HPDE6-E6E7 (cell line): Measurements from ENCODE around the gene MGA.

Source experiments
- DNase-seq: peaks from one replicate; pipeline ENCODE4 v3.0.0; 2011; ENCODE audit warnings: missing footprints; ENCODE audit errors: extremely low spot score

The MGA gene

DNA sequence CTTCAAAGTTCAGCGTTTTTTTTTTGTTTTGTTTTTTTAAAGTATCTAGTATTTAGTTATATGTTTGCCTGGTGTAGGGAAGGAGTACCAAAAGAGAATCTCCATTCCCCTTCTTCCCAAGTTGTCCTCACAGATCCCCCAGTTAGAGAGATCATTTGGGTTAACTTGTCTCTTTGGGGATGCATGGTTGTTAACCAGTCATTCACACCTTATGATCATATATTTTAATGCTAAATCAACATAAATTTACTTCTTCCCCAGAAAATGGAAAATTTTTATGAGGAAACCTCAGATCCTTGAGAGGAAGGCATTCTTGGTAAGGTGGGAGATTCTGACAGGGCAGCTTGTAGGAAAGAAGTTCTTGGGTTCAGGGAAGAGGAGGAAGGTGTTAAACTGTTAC lies 1.5 kb upstream of the MGA start:
- DNase-seq: no peak

DNA sequence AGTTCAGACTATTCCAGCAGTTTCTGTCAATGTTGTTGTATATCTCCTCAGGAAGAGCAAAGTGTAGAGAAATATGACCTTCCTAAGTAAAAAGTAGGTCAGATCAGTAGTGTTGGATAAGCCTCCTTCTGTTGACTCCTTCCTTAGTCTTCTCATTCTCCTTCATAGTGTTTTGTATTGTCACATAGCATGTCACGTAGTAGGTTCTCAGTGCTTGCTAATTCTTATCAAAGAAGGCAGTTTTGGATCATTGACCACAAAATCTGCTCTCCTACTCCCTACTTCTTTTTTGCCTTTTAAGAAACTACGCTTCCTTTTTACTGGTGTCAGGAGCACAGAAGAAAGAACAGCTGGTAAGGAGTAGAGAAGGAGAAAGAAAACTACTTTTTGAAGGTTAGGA lies 1.0 kb upstream of the MGA start:
- DNase-seq: no peak

DNA sequence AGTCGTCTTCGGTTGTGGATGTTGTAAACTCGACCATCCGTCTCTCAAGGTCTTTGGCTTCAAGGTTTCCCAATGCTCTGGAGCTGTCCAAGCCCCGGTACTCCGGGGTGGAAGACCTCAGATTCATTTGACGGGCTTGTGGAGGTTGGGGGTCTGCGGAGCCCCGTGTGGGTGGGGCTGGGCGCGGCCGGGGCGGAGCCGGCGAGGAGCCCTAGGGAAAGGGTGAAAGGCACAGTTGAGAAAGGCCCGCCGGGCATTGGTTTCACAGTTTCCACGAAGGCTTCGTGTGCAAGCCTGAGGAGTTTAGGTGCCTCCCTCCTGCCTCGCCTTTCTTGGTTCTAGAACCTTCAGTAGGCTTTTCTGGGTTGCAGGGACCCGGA lies 360 bp upstream of the MGA start:
- DNase-seq: peak; percentile 6

DNA sequence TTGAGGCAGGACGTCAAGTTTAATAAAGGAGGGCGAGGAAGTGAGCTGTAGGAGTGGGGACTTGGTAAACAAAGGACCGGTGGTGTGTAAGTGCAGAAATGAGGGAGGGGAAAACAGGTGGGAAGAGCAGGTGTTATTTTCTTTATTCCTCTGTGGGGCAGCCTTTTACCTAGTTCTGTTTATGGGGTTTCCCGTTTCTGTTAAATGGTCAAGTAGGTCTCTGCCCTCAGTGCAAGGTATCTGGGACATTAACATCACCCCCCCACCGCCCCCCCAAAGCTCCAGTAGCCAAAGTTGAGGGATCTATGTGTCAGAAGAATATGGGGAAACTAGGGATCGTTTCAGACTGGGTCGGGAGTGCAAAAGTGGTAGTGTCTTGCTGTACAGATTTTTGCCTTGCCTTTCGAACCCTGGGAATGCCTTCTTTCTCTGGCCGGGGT lies 893 bp downstream of the MGA start:
- DNase-seq: no peak

DNA sequence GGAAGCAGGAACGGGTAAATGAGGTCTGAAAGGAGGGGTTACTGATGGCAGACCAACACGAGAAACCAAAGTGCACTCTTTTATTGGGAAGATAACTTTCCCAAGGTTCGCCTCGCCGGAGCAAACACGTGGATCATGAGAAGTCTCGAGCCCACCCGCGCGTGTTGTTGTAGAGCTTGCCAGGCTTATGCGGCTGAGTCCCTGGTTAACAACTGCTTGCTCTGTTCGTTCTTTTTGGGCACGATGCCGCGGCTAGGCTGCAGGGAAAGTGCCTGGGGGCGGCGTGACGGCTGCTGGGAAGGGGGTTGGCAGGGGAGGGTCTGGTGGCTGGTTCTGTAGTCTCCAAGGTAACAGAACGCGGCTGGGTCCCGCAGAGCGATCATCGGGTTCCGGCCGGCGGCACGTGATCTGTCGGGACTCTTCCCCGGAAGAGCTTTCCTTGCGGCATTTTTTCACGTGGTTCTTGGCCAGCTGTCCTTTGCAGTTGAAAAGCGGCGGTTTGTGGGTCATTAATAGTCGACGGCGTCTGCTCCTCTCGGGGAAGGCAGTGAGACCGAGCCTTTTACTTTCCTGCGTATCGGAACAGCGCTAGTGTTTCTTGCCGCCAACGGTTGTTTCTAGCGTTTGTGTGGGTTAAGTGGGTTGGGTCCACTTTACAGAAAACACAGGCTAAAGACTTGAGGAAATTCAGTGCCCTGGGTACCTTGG lies 1.5 kb downstream of the MGA start:
- peak; percentile 31 for DNase-seq

DNA sequence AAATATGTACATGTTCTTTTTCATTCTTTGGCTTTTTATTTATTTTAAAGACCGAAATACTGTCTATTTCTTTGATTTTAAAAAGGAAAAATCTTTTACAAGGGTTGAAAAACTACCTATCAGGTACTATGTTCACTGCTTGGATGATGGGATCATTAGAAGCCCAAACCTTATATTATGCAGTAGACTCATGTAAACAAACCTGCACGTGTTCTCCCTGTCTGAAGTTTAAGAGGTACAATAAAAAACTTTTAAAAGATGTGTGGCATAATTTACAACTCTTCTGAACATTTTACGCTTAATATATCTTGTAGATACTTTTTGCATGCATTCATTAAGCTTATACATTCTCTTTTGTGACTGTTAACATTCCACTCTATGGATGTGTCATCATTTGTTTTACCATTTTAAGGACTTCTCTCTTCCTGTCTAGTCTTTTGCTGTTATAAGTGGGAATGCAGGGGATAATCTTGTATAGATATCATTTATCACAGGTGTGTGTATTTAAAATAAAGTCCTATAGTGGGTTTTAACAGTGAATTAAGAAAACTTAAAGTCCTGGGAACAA lies 6.2 kb downstream of the MGA start:
- DNase-seq: no peak

DNA sequence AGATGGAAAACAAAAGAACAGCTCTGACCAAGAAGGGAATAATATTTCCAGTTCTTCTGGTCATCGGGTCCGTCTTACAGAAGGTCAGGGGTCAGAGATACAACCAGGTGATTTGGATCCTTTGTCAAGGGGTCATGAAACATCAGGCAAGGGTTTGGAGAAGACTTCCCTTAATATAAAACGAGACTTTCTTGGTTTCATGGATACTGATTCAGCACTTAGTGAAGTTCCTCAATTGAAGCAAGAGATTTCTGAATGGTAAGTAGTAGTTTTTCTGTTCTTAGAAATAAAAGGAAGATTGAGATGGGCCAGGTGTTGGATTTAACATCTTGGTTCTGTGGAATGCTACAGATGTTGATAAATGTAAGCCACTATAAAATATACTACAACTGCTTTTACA lies 9.5 kb downstream of the MGA start:
- DNase-seq: no peak

DNA sequence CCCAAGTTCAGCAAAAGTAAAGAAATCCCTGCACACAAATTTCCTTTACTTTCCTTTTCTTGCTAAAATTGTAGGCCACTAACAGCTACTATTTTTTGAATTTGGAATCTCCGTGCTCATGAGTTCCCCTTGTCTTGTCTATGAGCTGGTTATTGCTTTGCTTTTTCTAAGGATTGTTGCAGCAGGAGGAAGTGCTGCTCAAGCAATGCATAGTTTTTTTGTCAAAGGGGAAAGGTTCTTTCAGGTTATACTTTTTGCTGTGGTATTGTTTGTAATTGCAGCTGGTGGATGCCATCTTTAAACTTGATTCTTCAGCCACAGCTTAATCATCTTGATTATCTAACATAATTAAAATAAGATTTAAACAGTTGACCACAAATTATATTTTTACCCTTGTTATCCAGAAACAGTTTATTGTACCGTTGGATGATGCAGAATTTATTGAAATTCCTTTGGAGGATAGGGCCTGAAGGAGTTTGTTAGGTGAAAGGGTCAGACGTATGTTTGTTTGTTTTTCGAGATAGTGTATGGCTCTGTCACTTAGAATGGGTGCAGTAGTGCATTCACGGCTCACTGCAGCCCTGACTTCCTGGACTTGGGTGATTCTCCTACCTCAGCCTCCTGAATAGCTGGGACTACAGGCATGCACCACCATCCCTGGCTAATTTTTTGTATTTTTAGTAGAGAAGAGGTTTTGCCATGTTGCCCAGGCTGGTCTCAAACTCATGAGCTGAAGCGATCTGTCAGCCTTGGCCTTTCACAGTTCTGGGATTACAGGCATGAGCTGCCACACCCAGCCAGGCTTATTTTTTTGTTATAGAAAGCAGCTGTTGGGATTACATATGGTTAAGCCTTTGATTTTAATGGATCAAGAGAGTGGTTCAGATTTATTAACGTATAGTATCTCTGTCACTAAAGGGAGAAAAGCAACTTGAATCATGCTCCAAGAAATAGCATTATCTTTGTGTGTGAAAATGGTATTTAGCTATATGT lies 11.7 kb downstream of the MGA start:
- no peak for DNase-seq

DNA sequence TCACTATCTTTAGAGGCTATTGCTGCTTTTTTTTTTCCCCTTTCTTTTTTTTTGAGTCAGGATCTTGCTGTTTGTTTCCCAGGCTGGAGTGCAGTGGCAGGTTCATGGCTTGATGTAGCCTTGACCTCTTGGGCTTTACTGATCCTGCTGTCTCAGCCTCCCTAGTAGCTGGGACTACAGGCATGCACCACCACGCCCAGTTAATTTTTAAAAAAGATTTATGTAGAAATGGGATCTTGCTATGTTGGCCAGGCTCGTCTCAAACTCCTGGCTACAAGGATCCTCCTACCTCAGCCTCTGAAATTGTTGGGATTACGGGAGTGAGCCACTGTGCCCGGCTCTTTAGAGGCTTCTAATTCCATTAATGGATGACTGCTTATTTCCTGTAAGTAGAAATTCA lies 15.1 kb downstream of the MGA start:
- DNase-seq: no peak

DNA sequence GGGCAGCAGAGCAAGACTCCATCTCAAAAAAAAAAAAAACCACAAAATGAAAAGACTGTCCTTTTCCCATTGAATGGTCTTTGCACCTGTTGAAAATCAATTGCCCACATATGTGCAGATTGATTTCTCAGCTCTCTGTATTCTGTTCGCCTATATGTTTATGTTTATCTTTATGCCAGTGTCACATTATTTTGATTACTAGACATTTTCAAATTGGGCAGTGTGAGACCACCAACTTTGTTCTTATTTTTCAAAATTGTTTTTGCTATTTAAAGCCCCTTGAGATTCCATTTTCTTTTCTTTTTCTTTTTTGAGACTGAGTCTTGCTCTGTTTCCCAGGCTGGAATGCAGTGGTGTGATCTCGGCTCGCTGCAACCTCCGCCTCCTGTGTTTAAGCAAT lies 18.5 kb downstream of the MGA start:
- DNase-seq: no peak

DNA sequence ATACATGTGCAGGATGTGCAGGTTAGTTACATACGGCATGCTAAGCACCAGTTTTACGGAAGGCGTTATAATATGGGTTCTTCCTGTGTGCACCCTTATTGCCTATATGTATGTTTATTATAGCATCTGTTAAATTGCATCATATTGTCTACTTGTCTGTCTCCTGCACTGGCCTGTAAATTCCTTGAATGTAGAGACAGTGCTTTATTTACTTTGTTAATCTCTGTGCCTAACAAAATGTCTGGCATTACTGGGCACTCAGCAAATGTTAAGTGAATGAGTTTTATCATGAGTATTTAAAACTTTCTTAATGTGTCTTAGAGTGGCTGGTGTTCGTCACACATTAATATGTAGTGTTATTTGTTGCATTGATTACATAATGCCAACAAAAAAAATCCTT lies 23.8 kb downstream of the MGA start:
- no peak for DNase-seq

DNA sequence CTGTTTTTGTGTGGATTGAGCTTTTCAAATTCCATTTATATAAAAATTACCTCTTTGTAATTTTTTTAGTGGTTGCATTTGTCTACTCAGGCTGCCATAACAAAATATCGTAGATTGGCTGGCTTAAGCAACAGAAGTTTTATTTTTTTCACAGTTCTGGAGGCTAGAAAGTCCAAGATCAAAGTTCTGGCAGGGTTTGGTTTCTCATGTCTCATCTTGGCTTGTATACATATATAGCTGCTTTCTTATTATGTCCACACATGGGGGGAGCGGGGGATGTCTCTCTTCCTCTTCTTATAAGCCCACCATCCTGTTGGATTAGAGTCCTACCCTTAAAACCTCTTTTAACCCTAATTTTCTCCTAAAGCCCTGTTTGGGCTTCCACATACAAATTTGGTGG lies 28.5 kb downstream of the MGA start:
- no peak for DNase-seq

DNA sequence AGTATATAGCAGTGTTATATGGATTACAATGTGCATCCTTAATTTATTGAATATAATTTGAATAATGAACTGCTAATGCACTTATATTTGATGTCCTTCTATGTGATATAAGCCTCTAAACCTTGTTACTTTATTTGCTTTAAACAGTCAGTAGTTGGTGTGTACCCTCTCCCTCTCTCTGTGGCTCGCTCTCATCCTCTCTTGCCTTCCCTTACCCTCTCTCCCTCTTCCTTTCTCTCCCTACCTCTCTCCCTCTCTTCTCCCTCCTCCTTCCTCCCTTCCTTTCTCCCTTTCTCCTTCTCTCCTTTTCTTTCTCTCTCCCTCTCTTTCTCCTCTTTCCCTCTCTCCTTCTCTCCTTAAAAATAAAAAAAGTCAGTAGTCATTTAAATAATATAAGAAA lies 28.9 kb downstream of the MGA start:
- no peak for DNase-seq

DNA sequence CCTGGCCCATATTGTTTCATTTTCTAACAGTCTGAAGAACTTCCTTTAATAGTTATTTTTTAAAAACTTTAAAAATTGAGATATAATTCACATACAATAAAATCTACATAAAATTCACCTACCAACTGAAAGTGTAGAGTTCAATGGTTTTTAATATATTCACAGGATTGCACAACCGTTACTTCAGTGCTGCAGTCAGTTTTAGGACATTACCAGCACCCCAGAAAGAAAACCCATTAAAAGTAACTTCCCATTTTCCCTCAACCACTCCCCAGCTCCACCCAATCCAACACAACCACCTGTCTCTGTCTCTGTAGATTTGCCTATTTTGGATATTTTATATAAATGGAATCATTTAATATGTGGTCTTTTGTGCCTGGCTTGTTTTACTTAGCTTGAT lies 29.6 kb downstream of the MGA start:
- DNase-seq: no peak

DNA sequence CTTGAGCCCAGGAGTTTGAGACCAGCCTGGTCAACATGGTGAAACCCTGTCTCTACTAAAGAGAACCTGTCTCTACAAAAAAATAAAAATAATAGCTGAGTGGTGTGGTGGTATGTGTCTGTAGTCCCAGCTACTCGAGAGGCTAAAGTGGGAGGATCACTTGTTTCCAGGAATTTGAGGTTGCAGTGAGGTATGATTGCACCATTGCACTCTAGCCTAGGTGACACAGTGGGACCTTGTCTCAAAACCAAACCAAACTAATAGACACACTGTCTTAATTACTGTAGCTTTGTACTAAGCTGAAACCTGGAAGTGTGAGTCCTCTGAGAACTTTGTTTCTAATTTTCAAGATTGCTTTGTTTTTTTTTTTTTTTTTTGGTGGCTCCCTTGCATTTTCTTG lies 30.4 kb downstream of the MGA start:
- DNase-seq: no peak

DNA sequence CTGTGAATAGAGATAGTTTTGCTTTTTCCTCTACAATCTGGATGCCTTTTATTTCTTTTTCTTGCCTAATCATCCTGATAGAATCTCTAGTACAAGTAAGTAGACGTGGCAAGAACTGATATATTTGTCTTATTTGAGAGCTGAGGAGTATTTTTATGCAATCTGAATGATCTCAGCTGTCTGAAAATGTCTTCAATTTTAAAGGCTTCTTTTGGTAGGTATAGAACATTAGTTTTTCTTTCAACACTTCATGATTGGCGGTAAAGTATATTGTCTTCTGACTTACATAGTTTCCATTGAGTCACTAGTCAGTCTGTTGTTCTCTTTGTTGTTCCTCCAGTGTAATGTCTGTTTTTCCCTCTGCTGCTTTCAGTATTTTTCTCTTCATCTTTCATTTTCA lies 31.3 kb downstream of the MGA start:
- DNase-seq: no peak

DNA sequence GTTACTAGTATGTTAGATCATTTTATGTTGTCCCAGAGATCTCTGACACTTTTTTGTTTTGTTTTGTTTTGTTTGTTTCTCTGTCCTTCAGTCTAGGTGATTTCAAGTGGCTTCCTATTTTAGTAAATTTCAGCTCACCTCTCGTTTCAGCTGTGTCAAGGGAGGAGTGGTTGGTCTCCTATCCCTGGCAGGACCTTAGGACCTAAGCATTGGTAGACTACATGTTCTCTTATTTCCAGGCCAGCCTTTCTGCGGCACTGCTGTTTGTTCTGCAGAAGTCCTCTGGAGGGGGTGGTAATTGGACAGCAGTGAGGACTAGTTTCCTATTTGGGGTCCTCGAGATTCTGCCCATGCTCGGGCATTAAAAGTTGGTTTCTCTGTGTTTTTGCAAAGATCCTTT lies 31.8 kb downstream of the MGA start:
- DNase-seq: no peak

DNA sequence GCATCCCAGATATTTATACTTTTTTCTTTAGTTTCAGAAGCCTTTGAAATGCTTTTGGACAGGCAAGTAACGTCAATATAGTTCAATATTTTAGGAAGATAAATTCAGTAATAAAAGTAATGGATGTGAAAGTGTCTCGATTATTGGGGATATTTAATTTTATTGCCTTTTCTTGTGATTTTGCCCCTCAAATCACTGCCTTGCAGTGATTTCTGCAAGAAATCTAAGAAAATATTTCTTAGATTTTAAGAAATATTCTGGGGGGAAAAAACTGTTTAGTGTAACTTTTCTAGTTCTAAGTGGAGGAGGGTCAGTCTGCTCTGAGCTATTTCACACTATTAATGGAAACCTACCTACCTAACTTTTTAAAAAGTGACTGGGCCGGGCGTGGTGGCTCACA lies 33.6 kb downstream of the MGA start:
- no peak for DNase-seq

DNA sequence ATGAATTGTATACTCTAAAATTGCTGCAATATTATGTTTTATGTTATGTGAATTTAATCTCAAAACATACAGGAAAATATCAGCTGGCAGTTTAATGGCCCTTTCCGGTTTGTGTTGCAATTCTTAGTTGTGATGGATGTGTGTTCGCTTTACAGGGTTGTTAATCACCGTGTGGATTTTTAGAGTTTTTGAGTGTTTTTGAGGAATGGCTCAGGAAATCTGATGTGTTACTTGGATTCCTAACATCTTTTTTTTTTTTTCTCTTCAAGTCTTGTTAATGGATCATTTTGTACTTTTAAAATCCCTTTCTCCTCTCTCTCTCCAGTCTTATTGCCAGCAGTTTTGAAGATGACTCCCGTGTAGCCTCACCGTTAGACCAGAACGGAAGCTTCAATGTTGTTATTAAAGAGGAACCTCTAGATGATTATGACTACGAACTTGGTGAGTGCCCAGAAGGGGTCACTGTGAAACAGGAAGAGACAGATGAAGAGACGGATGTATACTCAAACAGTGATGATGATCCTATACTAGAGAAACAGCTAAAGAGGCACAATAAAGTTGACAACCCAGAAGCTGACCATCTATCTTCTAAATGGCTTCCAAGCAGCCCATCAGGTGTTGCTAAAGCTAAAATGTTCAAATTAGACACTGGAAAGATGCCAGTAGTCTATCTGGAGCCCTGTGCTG lies 35.7 kb downstream of the MGA start:
- DNase-seq: no peak

DNA sequence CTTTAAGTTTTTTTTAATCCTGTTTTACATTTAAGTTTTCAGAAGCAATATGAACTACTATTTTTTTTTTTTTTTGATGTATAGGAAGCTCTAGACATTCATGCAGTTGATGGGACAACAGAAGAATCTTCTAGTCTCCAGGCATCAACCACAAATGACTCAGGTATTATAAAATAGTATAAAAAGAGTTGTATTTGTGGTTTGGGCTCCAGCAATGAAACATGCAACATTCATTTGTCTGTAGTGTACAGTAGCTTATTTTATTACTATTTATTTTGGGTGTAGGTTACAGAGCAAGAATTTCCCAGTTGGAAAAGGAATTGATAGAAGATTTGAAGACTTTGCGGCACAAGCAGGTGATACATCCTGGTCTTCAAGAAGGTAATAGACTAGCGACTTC lies 38.6 kb downstream of the MGA start:
- DNase-seq: no peak

DNA sequence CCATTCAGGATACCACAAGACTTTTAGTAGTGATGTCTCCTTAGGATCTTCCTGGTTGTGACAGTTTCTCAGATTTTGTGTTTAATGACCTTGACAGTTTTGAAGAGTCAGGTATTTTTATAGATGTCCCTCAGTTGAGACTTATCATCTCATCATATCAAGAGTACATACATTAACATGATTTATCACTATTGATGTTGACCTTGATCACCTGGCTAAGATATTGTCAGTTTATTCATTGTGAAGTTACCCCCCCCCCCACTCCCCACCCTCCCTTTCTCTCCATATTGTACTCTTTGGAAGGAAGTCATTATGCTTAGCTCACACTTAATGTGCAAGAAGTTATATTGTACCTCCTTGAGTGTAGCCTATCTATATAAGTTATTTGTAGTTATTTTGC lies 42.9 kb downstream of the MGA start:
- DNase-seq: no peak

DNA sequence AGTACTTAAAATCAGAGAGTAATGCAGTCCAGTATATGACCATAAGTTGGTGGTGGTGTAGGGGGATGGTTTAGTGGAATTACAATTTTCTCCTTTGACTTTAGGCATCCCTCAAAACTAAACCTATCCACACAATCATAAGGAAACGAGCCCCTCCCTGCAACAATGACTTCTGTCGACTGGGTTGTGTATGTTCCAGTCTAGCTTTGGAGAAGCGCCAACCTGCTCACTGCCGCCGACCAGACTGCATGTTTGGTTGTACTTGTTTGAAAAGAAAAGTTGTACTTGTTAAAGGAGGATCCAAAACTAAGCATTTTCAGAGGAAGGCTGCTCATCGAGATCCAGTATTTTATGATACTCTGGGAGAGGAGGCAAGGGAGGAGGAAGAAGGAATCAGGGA lies 52.8 kb downstream of the MGA start:
- no peak for DNase-seq
